Measurements from ENCODE around the gene PDE9A. TPM values are rescaled to one million over a fixed set of nuclear protein-coding genes. Genes with fewer than 3 reads are reported as not detected.

Gene PDE9A
- total RNA-seq, 1 experiment from 2014 or later = 44.8 TPM

- ATAC-seq = no peak
- CTCF ChIA-PET = interaction anchor here (0.7 kb wide), 1 partner anchor 19 kb away, joined by 3 read pairs; no protein-coding TSS in a partner anchor
- no peak for DNase-seq (ENCODE audit: low spot score)
- Mint-ChIP-seq H3K36me3 (peaks cover 4% of the 10 kb centered on the region; the same call in 1 of the 2 replicates), H3K4me3 (no peak overlapping the region), H3K4me1 (no peaks in the 10 kb centered on the region), H3K27ac (no peak overlapping the region), H3K27me3 (ENCODE audit: low read depth) (peaks cover 18% of the 10 kb centered on the region), H3K9me3 (peaks cover 27% of the 10 kb centered on the region)
- TF ChIP-seq MYBL2 (CRISPR knock-in tag; IDR thresholded peaks at IDR 0.05) (no peak), IRF1 (CRISPR knock-in tag; IDR thresholded peaks at IDR 0.05) (no peak), FOXP1 (CRISPR knock-in tag; IDR thresholded peaks at IDR 0.05; ENCODE audit: borderline replicate concordance) (no peak), CREB1 (CRISPR knock-in tag; IDR thresholded peaks at IDR 0.05) (no peak), AR (CRISPR knock-in tag; IDR thresholded peaks at IDR 0.05) (no peak), ZBTB21 (CRISPR knock-in tag; IDR thresholded peaks at IDR 0.05; ENCODE audit: borderline replicate concordance) (no peak)
- TF ChIP-seq, protein P1, sequence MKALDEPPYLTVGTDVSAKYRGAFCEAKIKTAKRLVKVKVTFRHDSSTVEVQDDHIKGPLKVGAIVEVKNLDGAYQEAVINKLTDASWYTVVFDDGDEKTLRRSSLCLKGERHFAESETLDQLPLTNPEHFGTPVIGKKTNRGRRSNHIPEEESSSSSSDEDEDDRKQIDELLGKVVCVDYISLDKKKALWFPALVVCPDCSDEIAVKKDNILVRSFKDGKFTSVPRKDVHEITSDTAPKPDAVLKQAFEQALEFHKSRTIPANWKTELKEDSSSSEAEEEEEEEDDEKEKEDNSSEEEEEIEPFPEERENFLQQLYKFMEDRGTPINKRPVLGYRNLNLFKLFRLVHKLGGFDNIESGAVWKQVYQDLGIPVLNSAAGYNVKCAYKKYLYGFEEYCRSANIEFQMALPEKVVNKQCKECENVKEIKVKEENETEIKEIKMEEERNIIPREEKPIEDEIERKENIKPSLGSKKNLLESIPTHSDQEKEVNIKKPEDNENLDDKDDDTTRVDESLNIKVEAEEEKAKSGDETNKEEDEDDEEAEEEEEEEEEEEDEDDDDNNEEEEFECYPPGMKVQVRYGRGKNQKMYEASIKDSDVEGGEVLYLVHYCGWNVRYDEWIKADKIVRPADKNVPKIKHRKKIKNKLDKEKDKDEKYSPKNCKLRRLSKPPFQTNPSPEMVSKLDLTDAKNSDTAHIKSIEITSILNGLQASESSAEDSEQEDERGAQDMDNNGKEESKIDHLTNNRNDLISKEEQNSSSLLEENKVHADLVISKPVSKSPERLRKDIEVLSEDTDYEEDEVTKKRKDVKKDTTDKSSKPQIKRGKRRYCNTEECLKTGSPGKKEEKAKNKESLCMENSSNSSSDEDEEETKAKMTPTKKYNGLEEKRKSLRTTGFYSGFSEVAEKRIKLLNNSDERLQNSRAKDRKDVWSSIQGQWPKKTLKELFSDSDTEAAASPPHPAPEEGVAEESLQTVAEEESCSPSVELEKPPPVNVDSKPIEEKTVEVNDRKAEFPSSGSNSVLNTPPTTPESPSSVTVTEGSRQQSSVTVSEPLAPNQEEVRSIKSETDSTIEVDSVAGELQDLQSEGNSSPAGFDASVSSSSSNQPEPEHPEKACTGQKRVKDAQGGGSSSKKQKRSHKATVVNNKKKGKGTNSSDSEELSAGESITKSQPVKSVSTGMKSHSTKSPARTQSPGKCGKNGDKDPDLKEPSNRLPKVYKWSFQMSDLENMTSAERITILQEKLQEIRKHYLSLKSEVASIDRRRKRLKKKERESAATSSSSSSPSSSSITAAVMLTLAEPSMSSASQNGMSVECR (CRISPR knock-in tag; IDR thresholded peaks at IDR 0.05; ENCODE audit: borderline replicate concordance) = no peak
- TF ChIP-seq, protein P2, sequence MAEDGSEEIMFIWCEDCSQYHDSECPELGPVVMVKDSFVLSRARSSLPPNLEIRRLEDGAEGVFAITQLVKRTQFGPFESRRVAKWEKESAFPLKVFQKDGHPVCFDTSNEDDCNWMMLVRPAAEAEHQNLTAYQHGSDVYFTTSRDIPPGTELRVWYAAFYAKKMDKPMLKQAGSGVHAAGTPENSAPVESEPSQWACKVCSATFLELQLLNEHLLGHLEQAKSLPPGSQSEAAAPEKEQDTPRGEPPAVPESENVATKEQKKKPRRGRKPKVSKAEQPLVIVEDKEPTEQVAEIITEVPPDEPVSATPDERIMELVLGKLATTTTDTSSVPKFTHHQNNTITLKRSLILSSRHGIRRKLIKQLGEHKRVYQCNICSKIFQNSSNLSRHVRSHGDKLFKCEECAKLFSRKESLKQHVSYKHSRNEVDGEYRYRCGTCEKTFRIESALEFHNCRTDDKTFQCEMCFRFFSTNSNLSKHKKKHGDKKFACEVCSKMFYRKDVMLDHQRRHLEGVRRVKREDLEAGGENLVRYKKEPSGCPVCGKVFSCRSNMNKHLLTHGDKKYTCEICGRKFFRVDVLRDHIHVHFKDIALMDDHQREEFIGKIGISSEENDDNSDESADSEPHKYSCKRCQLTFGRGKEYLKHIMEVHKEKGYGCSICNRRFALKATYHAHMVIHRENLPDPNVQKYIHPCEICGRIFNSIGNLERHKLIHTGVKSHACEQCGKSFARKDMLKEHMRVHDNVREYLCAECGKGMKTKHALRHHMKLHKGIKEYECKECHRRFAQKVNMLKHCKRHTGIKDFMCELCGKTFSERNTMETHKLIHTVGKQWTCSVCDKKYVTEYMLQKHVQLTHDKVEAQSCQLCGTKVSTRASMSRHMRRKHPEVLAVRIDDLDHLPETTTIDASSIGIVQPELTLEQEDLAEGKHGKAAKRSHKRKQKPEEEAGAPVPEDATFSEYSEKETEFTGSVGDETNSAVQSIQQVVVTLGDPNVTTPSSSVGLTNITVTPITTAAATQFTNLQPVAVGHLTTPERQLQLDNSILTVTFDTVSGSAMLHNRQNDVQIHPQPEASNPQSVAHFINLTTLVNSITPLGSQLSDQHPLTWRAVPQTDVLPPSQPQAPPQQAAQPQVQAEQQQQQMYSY (CRISPR knock-in tag; IDR thresholded peaks at IDR 0.05) = no peak
- POLR2A ChIA-PET = no interaction called here
Measured at GRCh38 chr21:42611852-42612251, 41.6 kb upstream of the PDE9A start.

DNA sequence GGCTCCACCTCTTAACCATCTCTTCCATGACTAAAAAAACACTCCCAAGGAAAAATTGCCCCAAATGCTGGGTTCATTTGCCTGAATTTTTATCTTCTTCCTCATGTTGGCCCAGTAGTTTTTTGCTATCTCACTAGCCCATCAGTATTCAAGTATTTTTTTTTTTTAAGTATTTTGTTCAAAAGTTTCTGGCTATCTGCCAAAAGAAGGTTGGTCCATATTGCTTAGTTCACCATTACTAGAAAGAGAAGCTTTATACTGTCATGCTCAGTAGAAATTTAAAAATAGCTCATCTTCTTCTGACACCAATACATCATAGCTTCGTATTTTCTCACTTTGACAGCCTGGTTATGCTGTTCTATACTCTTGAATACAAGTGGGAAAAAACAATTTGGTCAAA, 41.0 kb upstream of the PDE9A start:
- no peak overlapping the region for H3K27ac Mint-ChIP-seq
- peaks cover 14% of the 10 kb centered on the region for H3K27me3 Mint-ChIP-seq (ENCODE audit: low read depth)
- DNase-seq (ENCODE audit: low spot score) (no peak), ATAC-seq (no peak)
- no peak overlapping the region for H3K4me3 Mint-ChIP-seq
- H3K4me1 Mint-ChIP-seq = no peaks in the 10 kb centered on the region
- ChIA-PET CTCF (no interaction called here), POLR2A (no interaction called here)
- peaks cover 27% of the 10 kb centered on the region for H3K9me3 Mint-ChIP-seq
- H3K36me3 Mint-ChIP-seq = peaks cover 4% of the 10 kb centered on the region; the same call in 1 of the 2 replicates
- TF ChIP-seq USF2 (CRISPR knock-in tag; IDR thresholded peaks at IDR 0.05) (no peak), ZNF317 (CRISPR knock-in tag; IDR thresholded peaks at IDR 0.05; ENCODE audit: borderline replicate concordance, low read depth) (no peak), ZMAT4 (CRISPR knock-in tag; IDR thresholded peaks at IDR 0.05) (no peak), SOX15 (CRISPR knock-in tag; IDR thresholded peaks at IDR 0.05) (no peak), FOXJ3 (CRISPR knock-in tag; IDR thresholded peaks at IDR 0.05; ENCODE audit: borderline replicate concordance) (no peak), NFYB (CRISPR knock-in tag; conservative IDR thresholded peaks at IDR 0.05; ENCODE audit: low read depth) (no peak), ZNF671 (CRISPR knock-in tag; IDR thresholded peaks at IDR 0.05) (no peak), FOXP1 (CRISPR knock-in tag; IDR thresholded peaks at IDR 0.05; ENCODE audit: borderline replicate concordance) (no peak)
- TF ChIP-seq, protein P2 (CRISPR knock-in tag; IDR thresholded peaks at IDR 0.05) = no peak

All from WTC11 (cell line).